ENCODE measurements around the gene CTDP1.

DNA sequence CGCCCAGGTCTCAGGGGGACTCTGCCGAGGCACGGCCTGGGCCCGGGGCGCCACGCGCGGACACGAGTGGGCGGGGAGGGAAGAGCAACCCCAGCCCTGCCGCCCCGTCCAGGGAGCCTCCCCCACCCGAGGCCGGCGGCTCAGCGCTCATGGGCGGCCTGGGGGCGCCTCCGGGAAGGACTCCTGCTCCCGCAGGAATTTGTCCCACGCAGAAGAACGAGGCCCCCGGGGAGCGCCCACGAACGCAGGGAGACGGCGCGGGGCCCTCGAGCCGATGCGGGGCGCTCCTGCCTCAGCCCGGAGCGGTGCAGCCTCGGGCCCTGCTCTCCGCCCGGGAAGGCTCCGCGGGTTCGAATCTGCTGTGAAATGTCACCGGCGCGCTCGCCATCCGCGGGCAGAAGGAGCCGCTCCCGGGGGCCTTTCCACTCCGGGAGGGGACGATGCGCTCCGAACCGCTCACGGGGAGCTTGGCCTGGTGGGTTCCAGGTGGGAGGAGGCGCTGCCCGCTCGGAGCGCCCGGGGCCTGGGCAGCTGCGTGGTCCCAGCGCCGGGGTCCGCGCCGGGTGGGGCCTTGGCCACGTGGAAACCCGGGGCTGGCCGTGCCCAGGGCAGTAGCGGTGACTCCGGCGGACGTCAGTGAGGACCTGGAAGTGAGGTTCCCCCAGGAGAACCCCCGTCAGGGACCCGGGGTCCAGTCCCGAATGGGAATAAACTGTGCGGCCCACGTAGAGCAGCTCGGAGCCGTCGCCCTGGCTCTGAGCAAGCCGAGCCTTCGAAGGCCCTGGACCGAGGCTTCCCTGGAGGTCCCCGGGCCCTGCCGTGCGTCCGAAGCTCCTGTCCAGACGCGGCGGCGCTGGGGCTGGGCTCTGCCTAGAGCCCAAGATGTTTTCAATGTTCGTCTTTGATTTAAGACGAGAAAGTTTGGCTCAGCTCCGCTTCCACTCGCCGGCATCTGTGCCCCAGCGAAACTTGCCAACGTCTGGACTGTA lies 41.4 kb upstream of the CTDP1 start:
- TF ChIP-seq ARNTL (CRISPR knock-in tag; IDR thresholded peaks at IDR 0.05; ENCODE audit: borderline replicate concordance, low read depth) (no peak), ISL1 (CRISPR knock-in tag; IDR thresholded peaks at IDR 0.05) (no peak), PPARA (CRISPR knock-in tag; IDR thresholded peaks at IDR 0.05; ENCODE audit: borderline replicate concordance) (no peak), ZC3H10 (CRISPR knock-in tag; IDR thresholded peaks at IDR 0.05) (no peak)
- TF ChIP-seq, protein P1, sequence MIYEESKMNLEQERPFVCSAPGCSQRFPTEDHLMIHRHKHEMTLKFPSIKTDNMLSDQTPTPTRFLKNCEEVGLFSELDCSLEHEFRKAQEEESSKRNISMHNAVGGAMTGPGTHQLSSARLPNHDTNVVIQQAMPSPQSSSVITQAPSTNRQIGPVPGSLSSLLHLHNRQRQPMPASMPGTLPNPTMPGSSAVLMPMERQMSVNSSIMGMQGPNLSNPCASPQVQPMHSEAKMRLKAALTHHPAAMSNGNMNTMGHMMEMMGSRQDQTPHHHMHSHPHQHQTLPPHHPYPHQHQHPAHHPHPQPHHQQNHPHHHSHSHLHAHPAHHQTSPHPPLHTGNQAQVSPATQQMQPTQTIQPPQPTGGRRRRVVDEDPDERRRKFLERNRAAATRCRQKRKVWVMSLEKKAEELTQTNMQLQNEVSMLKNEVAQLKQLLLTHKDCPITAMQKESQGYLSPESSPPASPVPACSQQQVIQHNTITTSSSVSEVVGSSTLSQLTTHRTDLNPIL (CRISPR knock-in tag; IDR thresholded peaks at IDR 0.05; ENCODE audit: low read depth): no peak
- TF ChIP-seq, protein P2, sequence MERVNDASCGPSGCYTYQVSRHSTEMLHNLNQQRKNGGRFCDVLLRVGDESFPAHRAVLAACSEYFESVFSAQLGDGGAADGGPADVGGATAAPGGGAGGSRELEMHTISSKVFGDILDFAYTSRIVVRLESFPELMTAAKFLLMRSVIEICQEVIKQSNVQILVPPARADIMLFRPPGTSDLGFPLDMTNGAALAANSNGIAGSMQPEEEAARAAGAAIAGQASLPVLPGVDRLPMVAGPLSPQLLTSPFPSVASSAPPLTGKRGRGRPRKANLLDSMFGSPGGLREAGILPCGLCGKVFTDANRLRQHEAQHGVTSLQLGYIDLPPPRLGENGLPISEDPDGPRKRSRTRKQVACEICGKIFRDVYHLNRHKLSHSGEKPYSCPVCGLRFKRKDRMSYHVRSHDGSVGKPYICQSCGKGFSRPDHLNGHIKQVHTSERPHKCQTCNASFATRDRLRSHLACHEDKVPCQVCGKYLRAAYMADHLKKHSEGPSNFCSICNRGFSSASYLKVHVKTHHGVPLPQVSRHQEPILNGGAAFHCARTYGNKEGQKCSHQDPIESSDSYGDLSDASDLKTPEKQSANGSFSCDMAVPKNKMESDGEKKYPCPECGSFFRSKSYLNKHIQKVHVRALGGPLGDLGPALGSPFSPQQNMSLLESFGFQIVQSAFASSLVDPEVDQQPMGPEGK (CRISPR knock-in tag; IDR thresholded peaks at IDR 0.05; ENCODE audit: borderline replicate concordance): no peak
